WTC11 (cell line): ENCODE measurements around the gene ELFN1. TPM values are rescaled to one million over a fixed set of nuclear protein-coding genes. Genes with fewer than 3 reads are reported as not detected.

ENCODE experiments used
- ATAC-seq: fragments of 200-7000 bp; cut with Tn5 transposase; 2 replicates; pipeline ENCODE4 v1.10.0; 2021; ENCODE audit warnings: mild to moderate bottlenecking, moderate library complexity
- CTCF ChIA-PET: fragments of 300-600 bp; sonication (Branson Sonifier 250); formaldehyde crosslinking; loops from one replicate; lab custom pipeline; 2021; ENCODE audit warnings: antibody characterized with exemption; lab: Charles Lee
- POLR2A ChIA-PET: fragments of 350-600 bp; sonication (Branson Sonifier 250); formaldehyde crosslinking; loops from one replicate; lab custom pipeline; 2021; ENCODE audit warnings: antibody characterized with exemption; lab: Charles Lee
- DNase-seq: peaks from one replicate; pipeline ENCODE4 v3.0.0; 2021; ENCODE audit warnings: low spot score
- H3K27ac Mint-ChIP-seq: 2 replicates; pipeline ENCODE4 v1.8.0; 2021; ENCODE audit warnings: mixed read lengths
- H3K27me3 Mint-ChIP-seq: 2 replicates; pipeline ENCODE4 v1.8.0; 2021; ENCODE audit warnings: low read depth, mild to moderate bottlenecking, moderate library complexity, mixed read lengths
- H3K36me3 Mint-ChIP-seq: 2 replicates; pipeline ENCODE4 v1.8.0; 2021; ENCODE audit warnings: mixed read lengths
- H3K4me1 Mint-ChIP-seq: 2 replicates; pipeline ENCODE4 v1.8.0; 2022; ENCODE audit warnings: mixed read lengths
- H3K4me3 Mint-ChIP-seq: 2 replicates; pipeline ENCODE4 v1.8.0; 2021; ENCODE audit warnings: mild to moderate bottlenecking, moderate library complexity, mixed read lengths
- H3K9me3 Mint-ChIP-seq: 2 replicates; pipeline ENCODE4 v1.8.0; 2021; ENCODE audit warnings: mixed read lengths
- AFF4 ChIP-seq: sonication (generic); formaldehyde crosslinking; IDR thresholded peaks from 2 replicates; pipeline ENCODE4 v1.8.1; 2023; ENCODE audit warnings: mild to moderate bottlenecking, missing genetic modification reagents, borderline replicate concordance
- ATF1 ChIP-seq: sonication (generic); formaldehyde crosslinking; IDR thresholded peaks from 2 replicates; pipeline ENCODE4 v1.8.1; 2023; ENCODE audit warnings: mild to moderate bottlenecking, moderate library complexity, missing genetic modification reagents
- ESRRA ChIP-seq: sonication (generic); formaldehyde crosslinking; IDR thresholded peaks from 2 replicates; pipeline ENCODE4 v1.8.1; 2022; ENCODE audit warnings: mild to moderate bottlenecking, missing genetic modification reagents, borderline replicate concordance
- ETV6 ChIP-seq: sonication (generic); formaldehyde crosslinking; IDR thresholded peaks from 2 replicates; pipeline ENCODE4 v1.8.1; 2022; ENCODE audit warnings: mild to moderate bottlenecking, missing genetic modification reagents
- HMGA2 ChIP-seq: fragments of 250-450 bp; sonication (Bioruptor Pico); IDR thresholded peaks from 2 replicates; pipeline ENCODE4 v1.4.0; 2021; ENCODE audit warnings: mild to moderate bottlenecking, moderate library complexity
- MYBL2 ChIP-seq: sonication (generic); formaldehyde crosslinking; IDR thresholded peaks from 2 replicates; pipeline ENCODE4 v1.8.1; 2023; ENCODE audit warnings: mild to moderate bottlenecking, moderate library complexity, missing genetic modification reagents
- PRDM15 ChIP-seq: sonication (generic); formaldehyde crosslinking; IDR thresholded peaks from 2 replicates; pipeline ENCODE4 v1.8.0; 2022; ENCODE audit warnings: missing genetic modification reagents
- PRRX2 ChIP-seq: fragments of 250-450 bp; sonication (Bioruptor Pico); IDR thresholded peaks from 2 replicates; pipeline ENCODE4 v1.8.0; 2021; ENCODE audit warnings: mild to moderate bottlenecking
- RORB ChIP-seq: fragments of 250-450 bp; sonication (Bioruptor Pico); IDR thresholded peaks from 2 replicates; pipeline ENCODE4 v1.9.0; 2021; ENCODE audit warnings: mild to moderate bottlenecking
- SMAD4 ChIP-seq: sonication (generic); formaldehyde crosslinking; IDR thresholded peaks from 2 replicates; pipeline ENCODE4 v1.8.0; 2022; ENCODE audit warnings: mild to moderate bottlenecking, missing genetic modification reagents
- SOX15 ChIP-seq: fragments of 250-450 bp; sonication (Bioruptor Pico); IDR thresholded peaks from 2 replicates; pipeline ENCODE4 v1.9.0; 2021; ENCODE audit warnings: mild to moderate bottlenecking
- TP53 ChIP-seq: sonication (generic); formaldehyde crosslinking; IDR thresholded peaks from 2 replicates; pipeline ENCODE4 v1.8.1; 2023; ENCODE audit warnings: mild to moderate bottlenecking, missing genetic modification reagents
- ZNF121 ChIP-seq: sonication (generic); formaldehyde crosslinking; IDR thresholded peaks from 2 replicates; pipeline ENCODE4 v1.8.0; 2023; ENCODE audit warnings: missing genetic modification reagents
- ZNF317 ChIP-seq: sonication (generic); formaldehyde crosslinking; IDR thresholded peaks from 2 replicates; pipeline ENCODE4 v1.8.1; 2023; ENCODE audit warnings: low read depth, mild to moderate bottlenecking, moderate library complexity, missing genetic modification reagents, borderline replicate concordance
- total RNA-seq: library from RNA; stranded (reverse); gene quantifications from 3 replicates; pipeline ENCODE4 v1.2.3, GENCODE V29; 2021
- TF ChIP-seq, protein P1 (sequence below): sonication (generic); formaldehyde crosslinking; IDR thresholded peaks from 2 replicates; pipeline ENCODE4 v1.8.0; 2023; ENCODE audit warnings: mild to moderate bottlenecking, missing genetic modification reagents
- TF ChIP-seq, protein P2 (sequence below): sonication (generic); formaldehyde crosslinking; IDR thresholded peaks from 2 replicates; pipeline ENCODE4 v1.8.1; 2022; ENCODE audit warnings: missing genetic modification reagents, borderline replicate concordance
- TF ChIP-seq, protein P3 (sequence below): sonication (generic); formaldehyde crosslinking; IDR thresholded peaks from 2 replicates; pipeline ENCODE4 v1.8.1; 2023; ENCODE audit warnings: mild to moderate bottlenecking, moderate library complexity, missing genetic modification reagents

Gene ELFN1
- total RNA-seq, 1 experiment from 2014 or later: 4.6 TPM

- Mint-ChIP-seq H3K4me1 (peaks cover 37% of the 10 kb centered on the region), H3K27me3 (peaks cover 34% of the 10 kb centered on the region)
- TF ChIP-seq PRDM15 (CRISPR knock-in tag) (no peak), TP53 (no peak), AFF4 (CRISPR knock-in tag) (no peak), ATF1 (no peak), PRRX2 (no peak), ZNF121 (CRISPR knock-in tag) (no peak), ETV6 (CRISPR knock-in tag) (no peak), SMAD4 (CRISPR knock-in tag) (no peak), ESRRA (CRISPR knock-in tag) (no peak), ZNF317 (no peak), HMGA2 (CRISPR knock-in tag) (no peak), RORB (CRISPR knock-in tag) (no peak), MYBL2 (CRISPR knock-in tag) (no peak), SOX15 (CRISPR knock-in tag) (no peak)
- TF ChIP-seq, protein P1, sequence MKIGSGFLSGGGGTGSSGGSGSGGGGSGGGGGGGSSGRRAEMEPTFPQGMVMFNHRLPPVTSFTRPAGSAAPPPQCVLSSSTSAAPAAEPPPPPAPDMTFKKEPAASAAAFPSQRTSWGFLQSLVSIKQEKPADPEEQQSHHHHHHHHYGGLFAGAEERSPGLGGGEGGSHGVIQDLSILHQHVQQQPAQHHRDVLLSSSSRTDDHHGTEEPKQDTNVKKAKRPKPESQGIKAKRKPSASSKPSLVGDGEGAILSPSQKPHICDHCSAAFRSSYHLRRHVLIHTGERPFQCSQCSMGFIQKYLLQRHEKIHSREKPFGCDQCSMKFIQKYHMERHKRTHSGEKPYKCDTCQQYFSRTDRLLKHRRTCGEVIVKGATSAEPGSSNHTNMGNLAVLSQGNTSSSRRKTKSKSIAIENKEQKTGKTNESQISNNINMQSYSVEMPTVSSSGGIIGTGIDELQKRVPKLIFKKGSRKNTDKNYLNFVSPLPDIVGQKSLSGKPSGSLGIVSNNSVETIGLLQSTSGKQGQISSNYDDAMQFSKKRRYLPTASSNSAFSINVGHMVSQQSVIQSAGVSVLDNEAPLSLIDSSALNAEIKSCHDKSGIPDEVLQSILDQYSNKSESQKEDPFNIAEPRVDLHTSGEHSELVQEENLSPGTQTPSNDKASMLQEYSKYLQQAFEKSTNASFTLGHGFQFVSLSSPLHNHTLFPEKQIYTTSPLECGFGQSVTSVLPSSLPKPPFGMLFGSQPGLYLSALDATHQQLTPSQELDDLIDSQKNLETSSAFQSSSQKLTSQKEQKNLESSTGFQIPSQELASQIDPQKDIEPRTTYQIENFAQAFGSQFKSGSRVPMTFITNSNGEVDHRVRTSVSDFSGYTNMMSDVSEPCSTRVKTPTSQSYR (CRISPR knock-in tag): no peak
- TF ChIP-seq, protein P2, sequence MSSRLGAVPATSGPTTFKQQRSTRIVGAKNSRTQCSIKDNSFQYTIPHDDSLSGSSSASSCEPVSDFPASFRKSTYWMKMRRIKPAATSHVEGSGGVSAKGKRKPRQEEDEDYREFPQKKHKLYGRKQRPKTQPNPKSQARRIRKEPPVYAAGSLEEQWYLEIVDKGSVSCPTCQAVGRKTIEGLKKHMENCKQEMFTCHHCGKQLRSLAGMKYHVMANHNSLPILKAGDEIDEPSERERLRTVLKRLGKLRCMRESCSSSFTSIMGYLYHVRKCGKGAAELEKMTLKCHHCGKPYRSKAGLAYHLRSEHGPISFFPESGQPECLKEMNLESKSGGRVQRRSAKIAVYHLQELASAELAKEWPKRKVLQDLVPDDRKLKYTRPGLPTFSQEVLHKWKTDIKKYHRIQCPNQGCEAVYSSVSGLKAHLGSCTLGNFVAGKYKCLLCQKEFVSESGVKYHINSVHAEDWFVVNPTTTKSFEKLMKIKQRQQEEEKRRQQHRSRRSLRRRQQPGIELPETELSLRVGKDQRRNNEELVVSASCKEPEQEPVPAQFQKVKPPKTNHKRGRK (CRISPR knock-in tag): no peak
- TF ChIP-seq, protein P3, sequence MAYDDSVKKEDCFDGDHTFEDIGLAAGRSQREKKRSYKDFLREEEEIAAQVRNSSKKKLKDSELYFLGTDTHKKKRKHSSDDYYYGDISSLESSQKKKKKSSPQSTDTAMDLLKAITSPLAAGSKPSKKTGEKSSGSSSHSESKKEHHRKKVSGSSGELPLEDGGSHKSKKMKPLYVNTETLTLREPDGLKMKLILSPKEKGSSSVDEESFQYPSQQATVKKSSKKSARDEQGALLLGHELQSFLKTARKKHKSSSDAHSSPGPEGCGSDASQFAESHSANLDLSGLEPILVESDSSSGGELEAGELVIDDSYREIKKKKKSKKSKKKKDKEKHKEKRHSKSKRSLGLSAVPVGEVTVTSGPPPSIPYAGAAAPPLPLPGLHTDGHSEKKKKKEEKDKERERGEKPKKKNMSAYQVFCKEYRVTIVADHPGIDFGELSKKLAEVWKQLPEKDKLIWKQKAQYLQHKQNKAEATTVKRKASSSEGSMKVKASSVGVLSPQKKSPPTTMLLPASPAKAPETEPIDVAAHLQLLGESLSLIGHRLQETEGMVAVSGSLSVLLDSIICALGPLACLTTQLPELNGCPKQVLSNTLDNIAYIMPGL (CRISPR knock-in tag): no peak
Observed at GRCh38 chr7:1703871-1704810, 34.1 kb downstream of the ELFN1 start.

More at GRCh38 chr7:1703871-1704810, 34.1 kb downstream of the ELFN1 start:
- no peak for ATAC-seq
- ChIA-PET POLR2A (no interaction called here), CTCF (interaction anchor here (0.6 kb wide), 1 partner anchor 40 kb away, joined by 5 read pairs; no protein-coding TSS in a partner anchor)
- DNase-seq: no peak
- no peak overlapping the region for H3K4me3 Mint-ChIP-seq
- peaks cover 25% of the 10 kb centered on the region for H3K36me3 Mint-ChIP-seq
- no peak overlapping the region for H3K27ac Mint-ChIP-seq
- H3K9me3 Mint-ChIP-seq: peaks cover 27% of the 10 kb centered on the region
